ENCODE measurements around the gene CCDC69. TPM values are rescaled to one million over a fixed set of nuclear protein-coding genes. Genes with fewer than 3 reads are reported as not detected.

Gene CCDC69
- total RNA-seq, 2 experiments from 2014 or later, result 119 to 123 TPM

DNA sequence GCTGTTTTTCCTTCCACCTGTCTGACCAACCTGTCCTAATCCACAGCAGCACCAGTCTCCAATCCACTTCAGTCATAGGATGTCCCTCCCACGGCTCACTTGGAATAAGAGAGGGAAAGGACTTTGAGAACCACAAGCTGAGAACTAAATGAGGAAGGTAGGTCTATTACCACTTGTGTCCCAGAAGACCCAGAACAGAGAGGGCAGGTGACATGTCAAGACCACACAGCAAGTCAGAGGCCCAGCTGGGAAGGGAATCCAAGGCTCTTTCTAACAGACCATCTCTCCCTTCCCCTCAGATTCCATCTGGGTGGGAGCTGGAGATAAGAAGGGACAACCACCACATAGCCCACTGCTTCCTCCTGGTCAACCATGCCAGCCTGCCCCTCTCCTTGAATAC, 81.0 kb downstream of the CCDC69 start:
- Histone ChIP-seq H2AFZ (ENCODE audit: low read length) (no peak overlapping the region), H3K4me2 (ENCODE audit: low read length) (peak overlapping the region; percentile 80), H3K27ac (ENCODE audit: low read depth, low read length, poor library complexity, severe bottlenecking) (peak overlapping the region; percentile 57), H3K9me2 (ENCODE audit: insufficient read depth, low read length) (no peaks in the 10 kb centered on the region), H3K36me3 (ENCODE audit: insufficient read depth, low read length) (no peaks in the 10 kb centered on the region), H4K20me1 (ENCODE audit: insufficient read depth, low read length) (no peaks in the 10 kb centered on the region), H3K9me3 (ENCODE audit: low read length) (no peaks in the 10 kb centered on the region), H3K4me3 (ENCODE audit: low read depth, low read length, poor library complexity, severe bottlenecking) (no peak overlapping the region), H3K79me2 (ENCODE audit: insufficient read depth, low read depth, low read length) (no peaks in the 10 kb centered on the region), H3K4me1 (ENCODE audit: insufficient read depth, low read length, poor library complexity, severe bottlenecking) (peaks cover 82% of the 10 kb centered on the region)
- ChIA-PET POLR2A (interaction anchor here (1.1 to 6.0 kb wide), 5 partner anchors 10 to 110 kb away, joined by 3 to 83 read pairs (median 6); partner anchors contain the start of gene GM2A), CTCF (ENCODE audit: unreplicated experiment) (interaction anchor here (2.4 kb wide), 2 partner anchors 14 to 17 kb away, joined by 10 to 14 read pairs; no protein-coding TSS in a partner anchor)
- intact Hi-C loops (cut with micrococcal nuclease; ENCODE audit: unreplicated experiment), result no loop called here
- BruUV-seq (replicated peaks), result no TSS peak
- TF ChIP-seq CTCF (conservative IDR thresholded peaks at IDR 0.05; ENCODE audit: low read length), result no peak
- TF ChIP-seq EZH2phosphoT487 (IDR thresholded peaks at IDR 0.05; ENCODE audit: borderline replicate concordance, low read depth, low read length), result no peak
- no peak for DNase-seq (ENCODE audit: low spot score)

GRCh38 chr5:151141535-151141934, 82.4 kb downstream of the CCDC69 start:
- Histone ChIP-seq H3K79me2 (ENCODE audit: insufficient read depth, low read depth, low read length) (no peaks in the 10 kb centered on the region), H3K4me2 (ENCODE audit: low read length) (peak overlapping the region; percentile 80), H3K9me3 (ENCODE audit: low read length) (no peaks in the 10 kb centered on the region), H3K27ac (ENCODE audit: low read depth, low read length, poor library complexity, severe bottlenecking) (peak overlapping the region; percentile 57), H3K4me1 (ENCODE audit: insufficient read depth, low read length, poor library complexity, severe bottlenecking) (peaks cover 93% of the 10 kb centered on the region), H3K4me3 (ENCODE audit: low read depth, low read length, poor library complexity, severe bottlenecking) (peak overlapping the region; percentile 60), H2AFZ (ENCODE audit: low read length) (peak overlapping the region; percentile 72; the same call in 1 of the 2 replicates), H4K20me1 (ENCODE audit: insufficient read depth, low read length) (no peaks in the 10 kb centered on the region), H3K36me3 (ENCODE audit: insufficient read depth, low read length) (peaks cover 6% of the 10 kb centered on the region; the same call in 1 of the 2 replicates), H3K9me2 (ENCODE audit: insufficient read depth, low read length) (no peaks in the 10 kb centered on the region)
- ChIA-PET CTCF (ENCODE audit: unreplicated experiment) (interaction anchor here (0.5 to 2.4 kb wide), 8 partner anchors 8 to 20 kb away, joined by 3 to 14 read pairs (median 4); no protein-coding TSS in a partner anchor), POLR2A (interaction anchor here (0.7 to 6.0 kb wide), 13 partner anchors 9 to 117 kb away, joined by 3 to 83 read pairs (median 4); partner anchors contain the start of genes ANXA6 and GM2A)
- peak; percentile 84 for DNase-seq (ENCODE audit: low spot score)
- TF ChIP-seq EZH2phosphoT487 (IDR thresholded peaks at IDR 0.05; ENCODE audit: borderline replicate concordance, low read depth, low read length) (no peak), CTCF (conservative IDR thresholded peaks at IDR 0.05; ENCODE audit: low read length) (no peak)
- no TSS peak for BruUV-seq (replicated peaks)
- intact Hi-C loops (cut with micrococcal nuclease; ENCODE audit: unreplicated experiment), result no loop called here

Data from OCI-LY7 (cell line).